OCI-LY3 (cell line): ENCODE results near the gene TNS4.

Experiments used
- H2AFZ ChIP-seq: fragments of 200-600, 300-600 bp; shearing (Covaris generic); 2 replicates; pipeline ENCODE4 v1.6.0; 2014; ENCODE audit warnings: antibody characterized with exemption, low read depth, low read length
- H3K27ac ChIP-seq: fragments of 200-600, 300-600 bp; sonication (generic); 2 replicates; pipeline ENCODE4 v1.5.1; 2014; ENCODE audit warnings: mild to moderate bottlenecking, low read length, moderate library complexity, mixed read lengths
- H3K27me3 ChIP-seq: fragments of 200-600, 300-600 bp; sonication (generic); 2 replicates; pipeline ENCODE4 v1.6.1; 2014; ENCODE audit warnings: low read depth, low read length, mixed read lengths
- H3K36me3 ChIP-seq: fragments of 200-600, 300-600 bp; sonication (generic); replicated peaks from 2 replicates; pipeline ENCODE3; 2014; ENCODE audit warnings: low read depth, low read length, mixed read lengths
- H3K4me1 ChIP-seq: fragments of 300-600, 200-600 bp; sonication (generic); 2 replicates; pipeline ENCODE4 v1.6.1; 2014; ENCODE audit warnings: low read length, mixed read lengths
- H3K4me2 ChIP-seq: fragments of 200-600, 300-600 bp; sonication (generic); 2 replicates; pipeline ENCODE4 v1.6.1; 2014; ENCODE audit warnings: low read length, mixed read lengths
- H3K4me3 ChIP-seq: fragments of 300-600, 200-600 bp; sonication (generic); 2 replicates; pipeline ENCODE4 v1.5.1; 2014; ENCODE audit warnings: antibody characterized with exemption, mild to moderate bottlenecking, low read length, moderate library complexity
- H3K79me2 ChIP-seq: fragments of 300-600, 200-600 bp; shearing (Covaris generic); 2 replicates; pipeline ENCODE4 v1.6.1; 2014; ENCODE audit warnings: mild to moderate bottlenecking, low read length, mixed read lengths
- H3K9ac ChIP-seq: fragments of 300-600, 200-600 bp; shearing (Covaris generic); 2 replicates; pipeline ENCODE4 v1.6.0; 2014; ENCODE audit warnings: mild to moderate bottlenecking, low read length, moderate library complexity
- H3K9me3 ChIP-seq: fragments of 200-600, 300-600 bp; shearing (Covaris generic); 2 replicates; pipeline ENCODE4 v1.6.1; 2014; ENCODE audit warnings: low read length, mixed read lengths; ENCODE audit not compliant: insufficient read depth
- H4K20me1 ChIP-seq: fragments of 200-600, 300-600 bp; sonication (generic); 2 replicates; pipeline ENCODE4 v1.6.1; 2016; ENCODE audit warnings: low read length, mixed read lengths; ENCODE audit not compliant: insufficient read depth
- CTCF ChIP-seq: fragments of 200-600, 300-600 bp; sonication (generic); IDR thresholded peaks from 2 replicates; pipeline ENCODE4 v1.5.1; 2014; ENCODE audit warnings: antibody characterized with exemption, low read length, low read depth
- EZH2phosphoT487 ChIP-seq: fragments of 200-600 bp; shearing (Covaris generic); IDR thresholded peaks from 2 replicates; pipeline ENCODE4 v1.6.1; 2018; ENCODE audit warnings: antibody characterized with exemption, mixed run types, low read depth

The TNS4 gene

DNA sequence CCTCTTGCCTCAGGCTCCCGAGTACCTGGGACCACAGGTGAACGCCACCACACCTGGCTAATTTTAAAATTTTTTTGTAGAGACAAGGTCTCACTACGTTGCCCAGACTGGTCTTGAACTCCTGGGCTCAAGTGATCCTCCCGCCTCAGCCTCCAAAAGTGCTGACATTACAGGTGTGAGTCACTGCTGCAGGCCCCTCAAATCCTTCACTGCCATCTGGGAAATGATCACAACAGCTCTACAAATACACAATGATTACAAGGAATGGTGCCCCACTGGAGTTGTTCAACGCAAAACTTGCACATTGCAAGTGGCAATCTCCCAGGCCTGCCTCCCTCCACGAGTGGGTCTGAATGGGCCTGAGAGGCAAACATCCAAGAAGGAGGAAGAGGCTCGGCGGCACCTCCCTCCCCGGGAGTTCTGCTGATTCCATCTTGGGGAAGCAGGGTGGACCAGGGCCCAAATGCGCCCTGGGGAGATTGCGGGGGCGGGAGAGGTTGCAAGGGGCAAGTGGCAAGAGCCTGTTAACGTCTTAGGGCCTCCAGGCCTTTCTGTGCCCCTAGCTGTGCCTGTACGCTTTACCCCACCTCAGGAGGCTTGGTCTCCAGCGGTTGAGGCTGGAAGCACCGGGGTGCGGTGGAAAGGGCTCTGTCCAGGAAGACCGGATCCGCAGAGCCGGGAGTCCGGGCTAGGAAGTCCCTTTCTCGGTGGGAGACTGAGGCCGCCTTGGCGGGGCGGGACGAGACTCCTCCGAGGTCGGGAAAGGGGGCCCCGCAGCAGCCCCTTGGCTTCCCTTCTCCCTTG is 58.8 kb downstream of the TNS4 start:
- H3K4me1 ChIP-seq: peaks cover 24% of the 10 kb centered on the region
- peaks cover 16% of the 10 kb centered on the region for H3K36me3 ChIP-seq
- peak overlapping the region; percentile 87 for H3K9ac ChIP-seq
- TF ChIP-seq EZH2phosphoT487: no peak
- TF ChIP-seq CTCF: no peak
- no peaks in the 10 kb centered on the region for H4K20me1 ChIP-seq
- H3K27me3 ChIP-seq: no peaks in the 10 kb centered on the region
- H3K27ac ChIP-seq: peak overlapping the region; percentile 74
- H3K79me2 ChIP-seq: peaks cover 39% of the 10 kb centered on the region
- H3K4me2 ChIP-seq: peak overlapping the region; percentile 98
- peak overlapping the region; percentile 96 for H3K4me3 ChIP-seq
- no peaks in the 10 kb centered on the region for H3K9me3 ChIP-seq
- H2AFZ ChIP-seq: peak overlapping the region; percentile 26; the same call in 1 of the 2 replicates

DNA sequence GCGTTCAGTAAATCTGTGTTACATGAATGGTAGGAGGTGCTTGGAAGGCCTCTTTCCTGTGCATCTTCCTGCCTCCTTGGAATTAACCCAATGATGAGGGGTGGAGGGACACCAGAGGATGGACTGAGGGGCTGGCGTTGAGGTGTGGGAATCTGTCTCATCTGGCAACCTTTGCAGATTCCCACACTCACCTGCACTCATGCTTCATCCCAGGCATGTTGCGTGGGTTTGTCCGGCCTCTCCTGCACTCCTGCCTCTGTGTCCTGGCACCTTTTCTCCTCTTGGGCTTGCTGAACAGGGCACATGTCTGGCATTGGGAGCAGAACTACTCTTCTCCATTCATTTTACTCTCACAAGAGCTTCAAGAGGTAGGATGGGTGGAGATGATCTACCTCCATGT is 61.3 kb downstream of the TNS4 start:
- H3K4me3 ChIP-seq: no peak overlapping the region
- no peaks in the 10 kb centered on the region for H3K27me3 ChIP-seq
- no peak overlapping the region for H3K4me2 ChIP-seq
- no peak for TF ChIP-seq EZH2phosphoT487
- no peak for TF ChIP-seq CTCF
- no peak overlapping the region for H3K9ac ChIP-seq
- peaks cover 16% of the 10 kb centered on the region for H3K79me2 ChIP-seq
- peaks cover 22% of the 10 kb centered on the region for H3K4me1 ChIP-seq
- no peak overlapping the region for H3K27ac ChIP-seq
- H3K36me3 ChIP-seq: peaks cover 1% of the 10 kb centered on the region
- no peaks in the 10 kb centered on the region for H3K9me3 ChIP-seq
- H4K20me1 ChIP-seq: no peaks in the 10 kb centered on the region
- H2AFZ ChIP-seq: no peak overlapping the region

DNA sequence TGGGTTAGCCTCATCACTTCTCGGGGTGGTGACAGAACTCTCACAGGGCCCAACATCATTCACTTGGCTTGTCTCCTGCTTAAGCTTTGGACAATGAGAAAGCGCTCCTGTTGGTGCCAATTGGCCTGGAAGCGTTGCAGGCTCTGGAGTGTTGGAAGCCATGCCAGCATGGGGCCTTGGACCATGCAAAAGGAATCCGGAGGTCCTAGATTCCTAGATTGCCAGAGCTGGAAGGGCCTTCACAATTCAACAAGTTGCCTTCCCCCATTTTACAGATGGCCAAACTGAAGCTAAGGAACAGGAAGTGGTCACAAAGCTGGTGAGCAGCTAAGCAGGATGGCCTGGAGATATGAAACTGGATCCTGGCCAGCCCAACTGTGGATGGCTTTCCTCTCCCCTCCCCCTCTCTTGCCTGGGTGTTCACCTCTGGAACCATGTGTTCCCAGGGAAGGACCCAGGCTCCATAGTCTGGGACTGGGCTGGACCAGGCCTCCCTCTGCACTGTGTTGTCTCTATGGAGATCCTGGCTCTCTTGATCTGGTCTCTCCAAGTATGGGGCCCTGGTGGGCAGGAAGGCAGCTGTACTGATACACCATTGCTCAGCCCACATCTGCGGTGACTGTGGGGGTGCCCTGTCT is 64.2 kb downstream of the TNS4 start:
- no peak overlapping the region for H3K4me3 ChIP-seq
- TF ChIP-seq CTCF: no peak
- TF ChIP-seq EZH2phosphoT487: no peak
- H3K9me3 ChIP-seq: no peaks in the 10 kb centered on the region
- no peaks in the 10 kb centered on the region for H3K27me3 ChIP-seq
- no peak overlapping the region for H2AFZ ChIP-seq
- no peaks in the 10 kb centered on the region for H3K79me2 ChIP-seq
- H4K20me1 ChIP-seq: no peaks in the 10 kb centered on the region
- no peak overlapping the region for H3K27ac ChIP-seq
- H3K4me2 ChIP-seq: no peak overlapping the region
- no peaks in the 10 kb centered on the region for H3K36me3 ChIP-seq
- no peak overlapping the region for H3K9ac ChIP-seq
- H3K4me1 ChIP-seq: peaks cover 12% of the 10 kb centered on the region

GRCh38 chr17:40436636-40437035 is 64.8 kb downstream of the TNS4 start:
- no peaks in the 10 kb centered on the region for H3K36me3 ChIP-seq
- H2AFZ ChIP-seq: no peak overlapping the region
- H4K20me1 ChIP-seq: no peaks in the 10 kb centered on the region
- H3K4me3 ChIP-seq: no peak overlapping the region
- H3K27me3 ChIP-seq: no peaks in the 10 kb centered on the region
- H3K9ac ChIP-seq: no peak overlapping the region
- no peak overlapping the region for H3K27ac ChIP-seq
- no peak for TF ChIP-seq EZH2phosphoT487
- TF ChIP-seq CTCF: no peak
- H3K9me3 ChIP-seq: no peaks in the 10 kb centered on the region
- peaks cover 12% of the 10 kb centered on the region for H3K4me1 ChIP-seq
- no peak overlapping the region for H3K4me2 ChIP-seq
- no peaks in the 10 kb centered on the region for H3K79me2 ChIP-seq
